GM18507 (cell line): Measurements from ENCODE around the gene USH2A.

Source experiments
- DNase-seq: peaks from one replicate; pipeline ENCODE4 v3.0.0; 2011; ENCODE audit warnings: low read depth; ENCODE audit not compliant: insufficient read length; ENCODE audit errors: extremely low spot score
- FAIRE-seq: peaks from 2 replicates; lab custom pipeline; 2011; peaks lifted over from hg19 to GRCh38; lab: Jason Lieb, UNC

The USH2A gene

GRCh38 chr1:215717677-215718426 is 705.4 kb downstream of the USH2A start:
- FAIRE-seq, result no peak

GRCh38 chr1:215710899-215711225 is 712.4 kb downstream of the USH2A start:
- FAIRE-seq (no peak), DNase-seq (no peak)

More at GRCh38 chr1:215717677-215718426, 705.4 kb downstream of the USH2A start:
- no peak for DNase-seq

- DNase-seq (no peak), FAIRE-seq (peak; percentile 56)
Measured at GRCh38 chr1:215710036-215710898, 713.0 kb downstream of the USH2A start.

GRCh38 chr1:215704089-215704860 is 719.0 kb downstream of the USH2A start:
- DNase-seq, result no peak

GRCh38 chr1:215682232-215682631 is 741.0 kb downstream of the USH2A start:
- DNase-seq (no peak), FAIRE-seq (no peak)

More at GRCh38 chr1:215704089-215704860, 719.0 kb downstream of the USH2A start:
- FAIRE-seq, result no peak

GRCh38 chr1:215681041-215681440 is 742.2 kb downstream of the USH2A start:
- DNase-seq (no peak), FAIRE-seq (no peak)

- DNase-seq, result no peak
- FAIRE-seq, result no peak
Measured at GRCh38 chr1:215679231-215679630, 744.0 kb downstream of the USH2A start.

GRCh38 chr1:215677112-215677511 is 746.1 kb downstream of the USH2A start:
- DNase-seq, result no peak
- FAIRE-seq, result no peak

GRCh38 chr1:215673943-215674342 is 749.3 kb downstream of the USH2A start:
- DNase-seq (no peak), FAIRE-seq (no peak)

GRCh38 chr1:215672482-215672881 is 750.8 kb downstream of the USH2A start:
- no peak for FAIRE-seq

GRCh38 chr1:215669806-215670491 is 753.3 kb downstream of the USH2A start:
- FAIRE-seq (no peak), DNase-seq (no peak)

More at GRCh38 chr1:215672482-215672881, 750.8 kb downstream of the USH2A start:
- DNase-seq, result no peak

- DNase-seq (no peak), FAIRE-seq (no peak)
Measured at GRCh38 chr1:215667761-215668160, 755.5 kb downstream of the USH2A start.

- DNase-seq (no peak), FAIRE-seq (no peak)
Measured at GRCh38 chr1:215665215-215665614, 758.0 kb downstream of the USH2A start.

GRCh38 chr1:215661033-215661432 is 762.2 kb downstream of the USH2A start:
- no peak for FAIRE-seq

GRCh38 chr1:215660259-215660658 is 763.0 kb downstream of the USH2A start:
- no peak for FAIRE-seq

More at GRCh38 chr1:215661033-215661432, 762.2 kb downstream of the USH2A start:
- no peak for DNase-seq

GRCh38 chr1:215657047-215657446 is 766.2 kb downstream of the USH2A start:
- DNase-seq (no peak), FAIRE-seq (no peak)

More at GRCh38 chr1:215660259-215660658, 763.0 kb downstream of the USH2A start:
- no peak for DNase-seq

GRCh38 chr1:215652371-215652770 is 770.9 kb downstream of the USH2A start:
- FAIRE-seq (no peak), DNase-seq (no peak)

GRCh38 chr1:215651867-215652266 is 771.4 kb downstream of the USH2A start:
- no peak for DNase-seq
- no peak for FAIRE-seq

- no peak for FAIRE-seq
- no peak for DNase-seq
Measured at GRCh38 chr1:215650446-215651149, 772.6 kb downstream of the USH2A start.
